Esophagus squamous epithelium (tissue), 5 donors: ENCODE data around the gene TBC1D12. TPM values are rescaled to one million over a fixed set of nuclear protein-coding genes. Genes with fewer than 3 reads are reported as not detected.

Experiments
- DNase-seq: peaks from one replicate; lab custom pipeline; 2025; lab: John Stamatoyannopoulos, UW
- H3K27ac ChIP-seq, 4 donors: fragments of 200-600 bp; sonication (generic); one replicate each; pipeline ENCODE4 v1.5.1; 2016 to 2019; ENCODE audit warnings: mild to moderate bottlenecking in 1 of 4
- H3K27me3 ChIP-seq, 4 donors: fragments of 200-600 bp; sonication (generic); 1 replicate in 3 of 4; 2 replicates in 1 of 4; pipeline versions ENCODE4 v1.5.1 to v1.6.0; 2017 to 2021; ENCODE audit warnings: antibody characterized with exemption in 1 of 4
- H3K36me3 ChIP-seq, 3 donors: fragments of 200-600 bp; sonication (generic); one replicate each; pipeline ENCODE4 v1.5.1; 2016 to 2019
- H3K4me1 ChIP-seq, 3 donors: fragments of 200-600 bp; sonication (generic); one replicate each; pipeline ENCODE4 v1.5.1; 2017 to 2019
- H3K4me3 ChIP-seq, 4 donors: fragments of 200-600 bp; sonication (generic); 1 replicate in 3 of 4; 2 replicates in 1 of 4; pipeline ENCODE4 v1.5.1; 2016 to 2019; ENCODE audit warnings: mild to moderate bottlenecking in 2 of 4, moderate library complexity in 1 of 4
- H3K9me3 ChIP-seq, 3 donors: fragments of 200-600 bp; sonication (generic); one replicate each; pipeline ENCODE4 v1.5.1; 2016 to 2019
- CTCF ChIP-seq, 6 experiments: fragments of 450-650 bp in 4 of 6; fragments of 200-600 bp in 2 of 6; sonication (generic) in 2 of 6; IDR thresholded peaks; one replicate each; pipeline ENCODE4 v1.5.1; 2016 to 2019; ENCODE audit warnings: antibody characterized with exemption in 6 of 6, mild to moderate bottlenecking in 4 of 6, moderate library complexity in 4 of 6
- POLR2A ChIP-seq, 4 donors: fragments of 450-650 bp; IDR thresholded peaks; one replicate each; pipeline ENCODE4 v1.6.1; 2017; ENCODE audit warnings: antibody characterized with exemption in 4 of 4, mild to moderate bottlenecking in 4 of 4, moderate library complexity in 3 of 4
- WGBS, 2 donors: methylation state at CpG; one replicate each; pipeline ENCODE4 v1.1.5; 2018; 5-methylcytosine and 5-hydroxymethylcytosine counted together
- intact Hi-C: fragments of 100-400 bp; cut with DNase I; formaldehyde crosslinking; loops from one replicate; pipeline ENCODE4 v1.15.0; 2022
- total RNA-seq, 4 donors: library from RNA; depleted of rRNA; stranded (reverse); fragments of >200 nt; gene quantifications; one replicate each; pipeline ENCODE4 v1.1.0, GENCODE V29; 2016
- donor health status: DM: yes; HTN: yes; CAD: no.

The TBC1D12 gene
- total RNA-seq, 4 donors from 2014 or later: 5.2 to 13.5 (median 7.0) TPM

- WGBS, 2 donors: 78 to 100% methylated on average over 1 of the region's 1 CpG
- TF ChIP-seq POLR2A (IDR thresholded peaks at IDR 0.05): no peak
- TF ChIP-seq CTCF (IDR thresholded peaks at IDR 0.05): no peak
- H3K27me3 ChIP-seq: no peaks in the 10 kb centered on the region
- no peak for DNase-seq
- intact Hi-C loops: no loop called here
- no peak overlapping the region for H3K4me3 ChIP-seq
- no peaks in the 10 kb centered on the region for H3K4me1 ChIP-seq
- H3K36me3 ChIP-seq: peaks cover 0 to 6% (median 0%) of the 10 kb centered on the region in 3 donors
- no peak overlapping the region for H3K27ac ChIP-seq
- H3K9me3 ChIP-seq: peaks cover 0 to 7% (median 2%) of the 10 kb centered on the region in 3 donors
Observed at GRCh38 chr10:94485094-94485493, 82.8 kb downstream of the TBC1D12 start.

- Histone ChIP-seq H3K4me3 (no peak overlapping the region), H3K27ac (no peak overlapping the region), H3K4me1 (peaks cover 0 to 9% (median 0%) of the 10 kb centered on the region in 3 donors), H3K27me3 (no peaks in the 10 kb centered on the region), H3K9me3 (peaks cover 0 to 7% (median 2%) of the 10 kb centered on the region in 3 donors), H3K36me3 (peaks cover 0 to 6% (median 0%) of the 10 kb centered on the region in 3 donors)
- intact Hi-C loops: no loop called here
- TF ChIP-seq CTCF (IDR thresholded peaks at IDR 0.05): no peak
- TF ChIP-seq POLR2A (IDR thresholded peaks at IDR 0.05): no peak
- 80 to 90% methylated on average over 3 of the region's 3 CpGs for WGBS, 2 donors
- DNase-seq: no peak
Observed at GRCh38 chr10:94487575-94487974, 85.2 kb downstream of the TBC1D12 start.

GRCh38 chr10:94489107-94489506, 86.8 kb downstream of the TBC1D12 start:
- Histone ChIP-seq H3K9me3 (peaks cover 0 to 4% (median 2%) of the 10 kb centered on the region in 3 donors), H3K27me3 (no peaks in the 10 kb centered on the region), H3K4me3 (no peak overlapping the region), H3K36me3 (peaks cover 0 to 8% (median 0%) of the 10 kb centered on the region in 3 donors), H3K27ac (no peak overlapping the region), H3K4me1 (peaks cover 0 to 9% (median 0%) of the 10 kb centered on the region in 3 donors)
- DNase-seq: no peak
- 85 to 100% methylated on average over 1 of the region's 4 CpGs for WGBS, 2 donors
- TF ChIP-seq POLR2A (IDR thresholded peaks at IDR 0.05) (no peak), CTCF (IDR thresholded peaks at IDR 0.05) (no peak)
- intact Hi-C loops: no loop called here

- no peak for DNase-seq
- intact Hi-C loops: no loop called here
- H3K4me1 ChIP-seq: peaks cover 0 to 9% (median 0%) of the 10 kb centered on the region in 3 donors
- H3K27ac ChIP-seq: no peak overlapping the region
- no peaks in the 10 kb centered on the region for H3K27me3 ChIP-seq
- H3K4me3 ChIP-seq: no peak overlapping the region
- no peaks in the 10 kb centered on the region for H3K9me3 ChIP-seq
- TF ChIP-seq CTCF (IDR thresholded peaks at IDR 0.05): no peak
- no peak for TF ChIP-seq POLR2A (IDR thresholded peaks at IDR 0.05)
- H3K36me3 ChIP-seq: peaks cover 0 to 5% (median 0%) of the 10 kb centered on the region in 3 donors
- 97 to 100% methylated on average over 3 of the region's 3 CpGs for WGBS, 2 donors
Observed at GRCh38 chr10:94489976-94490788, 87.8 kb downstream of the TBC1D12 start.

- intact Hi-C loops: no loop called here
- no peaks in the 10 kb centered on the region for H3K27me3 ChIP-seq
- no peak overlapping the region for H3K27ac ChIP-seq
- peaks cover 0 to 9% (median 0%) of the 10 kb centered on the region in 3 donors for H3K4me1 ChIP-seq
- H3K4me3 ChIP-seq: no peak overlapping the region
- no peaks in the 10 kb centered on the region for H3K9me3 ChIP-seq
- H3K36me3 ChIP-seq: peaks cover 0 to 5% (median 0%) of the 10 kb centered on the region in 3 donors
- TF ChIP-seq CTCF (IDR thresholded peaks at IDR 0.05) (no peak), POLR2A (IDR thresholded peaks at IDR 0.05) (no peak)
- DNase-seq: no peak
Observed at GRCh38 chr10:94490789-94491039, 88.4 kb downstream of the TBC1D12 start.
